ENCODE results near the gene VTN. TPM values are rescaled to one million over a fixed set of nuclear protein-coding genes. Genes with fewer than 3 reads are reported as not detected.

Gene VTN
- total and polyA plus RNA-seq, 7 donors, result 0.16 to 1.9 (median 0.43) TPM; not detected in 1

GRCh38 chr17:28365487-28365886 is 4.6 kb downstream of the VTN start:
- intact Hi-C loops (cut with DNase I), result no loop called here
- WGBS, 2 donors, result 85 to 95% methylated on average over 3 of the region's 3 CpGs
- no peak overlapping the region for H3K27ac ChIP-seq
- no peak for TF ChIP-seq POLR2A (IDR thresholded peaks at IDR 0.05)
- TF ChIP-seq CTCF (IDR thresholded peaks at IDR 0.05), result no peak
- no peak for TF ChIP-seq EP300 (IDR thresholded peaks at IDR 0.05)
- no peak for TF ChIP-seq POLR2AphosphoS5 (IDR thresholded peaks at IDR 0.05)
- DNase-seq, result no peak
- no peaks in the 10 kb centered on the region for H3K27me3 ChIP-seq
- peaks cover 16 to 45% (median 26%) of the 10 kb centered on the region in 4 donors for H3K36me3 ChIP-seq
- no peaks in the 10 kb centered on the region for H3K9me3 ChIP-seq
- no peak overlapping the region for H3K4me3 ChIP-seq
- no peaks in the 10 kb centered on the region for H3K4me1 ChIP-seq

DNA sequence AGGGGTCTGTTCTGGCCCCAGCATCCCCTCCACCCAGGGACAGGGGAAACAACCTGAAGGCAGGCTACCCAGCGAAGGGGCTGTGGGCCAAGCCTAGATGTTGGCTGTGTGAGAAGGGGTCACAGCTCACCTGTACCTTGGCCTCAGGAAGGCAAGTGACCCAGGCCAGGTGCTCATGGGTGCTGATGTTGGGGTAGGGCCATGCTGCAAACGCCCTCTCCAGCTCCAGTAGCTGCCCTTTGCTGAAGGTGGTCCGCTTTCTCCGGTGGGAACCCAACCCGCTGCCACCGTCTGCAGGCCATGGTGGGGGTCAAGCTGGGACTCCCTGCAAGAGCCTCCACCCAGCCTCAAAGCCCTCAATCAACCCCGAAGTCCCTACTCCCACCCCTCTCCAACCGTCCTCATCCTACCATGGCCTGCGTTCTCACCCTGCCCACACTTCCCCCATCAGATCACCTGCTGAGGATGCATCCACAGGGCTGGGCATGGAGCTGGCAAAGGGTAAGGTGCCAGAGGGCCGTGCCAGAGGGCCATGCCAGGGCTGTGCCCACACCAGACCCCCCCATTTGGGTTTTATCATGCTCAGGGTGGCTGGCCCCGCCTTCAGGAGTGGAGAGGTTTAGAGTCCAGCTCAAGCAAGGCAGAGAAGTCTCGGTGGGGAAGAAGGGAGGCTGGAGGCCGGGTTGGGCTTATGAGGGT is 5.3 kb downstream of the VTN start, which contains the start of gene SEBOX:
SEBOX (minus strand) TSS at position 535 of the 699 bp plus-strand sequence; CDS start at position 487, 48 bp downstream.
- WGBS, 2 donors, result 89 to 92% methylated on average over 13 of the region's 13 CpGs
- H3K9me3 ChIP-seq, result no peaks in the 10 kb centered on the region
- no peak within 1 kb of the TSS for H3K4me3 ChIP-seq
- H3K36me3 ChIP-seq, result peaks cover 23 to 52% (median 32%) of the 10 kb centered on the region in 4 donors
- no peaks in the 10 kb centered on the region for H3K4me1 ChIP-seq
- intact Hi-C loops (cut with DNase I), result no loop called here
- no peaks in the 10 kb centered on the region for H3K27me3 ChIP-seq
- no peak for TF ChIP-seq CTCF (IDR thresholded peaks at IDR 0.05)
- TF ChIP-seq POLR2AphosphoS5 (IDR thresholded peaks at IDR 0.05), result no peak
- no peak for TF ChIP-seq EP300 (IDR thresholded peaks at IDR 0.05)
- no peak for TF ChIP-seq POLR2A (IDR thresholded peaks at IDR 0.05)
- DNase-seq, result no peak
- H3K27ac ChIP-seq, result no peak within 1 kb of the TSS

DNA sequence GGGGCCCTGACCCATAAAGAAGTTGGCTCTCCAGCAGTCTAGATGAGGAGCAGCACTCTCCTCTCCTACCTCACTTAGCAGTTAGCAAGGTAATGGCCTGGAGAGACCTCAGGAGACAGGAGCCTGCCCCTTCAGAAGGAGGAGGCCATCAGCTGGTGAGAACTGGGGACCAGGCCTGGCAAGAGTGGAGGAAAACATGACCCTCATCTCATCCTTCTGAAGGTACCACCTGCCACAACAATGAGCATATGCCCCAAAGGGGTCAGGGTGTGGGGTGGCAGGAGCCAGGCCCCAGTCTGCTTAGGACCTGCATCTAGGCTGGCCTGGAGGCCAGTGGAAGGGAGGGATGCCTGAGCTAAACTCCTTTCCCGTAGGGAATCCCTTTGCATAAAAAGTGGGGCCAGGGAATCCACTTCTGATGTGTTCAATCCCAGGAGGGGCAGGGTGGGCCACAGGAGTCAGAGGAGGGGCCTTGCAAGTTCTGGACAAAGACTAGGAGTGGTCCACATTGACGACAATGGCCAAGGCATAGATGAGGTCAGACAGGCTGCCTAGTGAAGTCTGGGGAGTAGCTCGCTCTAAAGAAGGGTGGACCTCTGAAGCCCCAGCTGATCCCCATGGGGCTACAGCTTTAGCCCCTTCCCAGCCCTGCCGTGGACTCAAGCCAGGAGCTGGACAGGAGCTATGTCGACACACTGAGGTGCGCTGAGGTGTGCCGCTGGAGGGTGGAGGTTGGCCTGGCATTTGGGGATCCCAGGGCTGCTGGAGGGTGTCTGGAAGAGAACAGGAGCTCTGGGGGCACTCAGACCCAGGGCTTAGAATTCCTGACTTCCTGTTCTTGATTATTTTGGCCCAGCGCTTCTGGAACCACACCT is 6.1 kb downstream of the VTN start:
- no peaks in the 10 kb centered on the region for H3K27me3 ChIP-seq
- peaks cover 23 to 60% (median 39%) of the 10 kb centered on the region in 4 donors for H3K36me3 ChIP-seq
- H3K4me1 ChIP-seq, result no peaks in the 10 kb centered on the region
- DNase-seq, result no peak
- no peak overlapping the region for H3K27ac ChIP-seq
- intact Hi-C loops (cut with DNase I), result no loop called here
- TF ChIP-seq EP300 (IDR thresholded peaks at IDR 0.05) (no peak), POLR2AphosphoS5 (IDR thresholded peaks at IDR 0.05) (no peak), POLR2A (IDR thresholded peaks at IDR 0.05) (no peak), CTCF (IDR thresholded peaks at IDR 0.05) (no peak)
- no peak overlapping the region for H3K4me3 ChIP-seq
- no peaks in the 10 kb centered on the region for H3K9me3 ChIP-seq
- 91% methylated on average over 8 of the region's 8 CpGs for WGBS, 2 donors

DNA sequence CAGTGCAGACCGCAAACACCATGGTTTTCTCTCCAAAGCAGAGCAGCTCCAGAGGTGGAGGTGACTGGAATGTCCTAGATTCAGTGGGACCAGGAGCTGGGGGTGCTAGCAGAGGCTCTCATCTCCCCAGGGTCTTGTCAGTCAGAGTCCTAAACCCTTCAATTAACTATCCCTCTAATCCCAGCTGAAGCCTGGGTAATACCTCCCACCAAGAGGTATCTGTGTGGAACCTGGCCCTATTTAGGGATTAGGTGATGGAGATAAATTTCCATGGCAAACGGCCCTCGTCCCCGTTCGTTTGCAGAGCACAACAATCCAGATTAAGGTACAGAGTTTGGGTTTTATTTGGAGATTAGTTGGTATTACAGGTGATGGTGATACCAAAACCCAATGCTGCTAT is 6.9 kb downstream of the VTN start:
- H3K27me3 ChIP-seq, result no peaks in the 10 kb centered on the region
- DNase-seq, result no peak
- H3K36me3 ChIP-seq, result peaks cover 23 to 60% (median 39%) of the 10 kb centered on the region in 4 donors
- no peak overlapping the region for H3K27ac ChIP-seq
- TF ChIP-seq CTCF (IDR thresholded peaks at IDR 0.05), result no peak
- TF ChIP-seq POLR2AphosphoS5 (IDR thresholded peaks at IDR 0.05), result no peak
- TF ChIP-seq EP300 (IDR thresholded peaks at IDR 0.05), result no peak
- no peak for TF ChIP-seq POLR2A (IDR thresholded peaks at IDR 0.05)
- H3K4me1 ChIP-seq, result peaks cover 0 to 8% (median 8%) of the 10 kb centered on the region in 4 donors
- intact Hi-C loops (cut with DNase I), result no loop called here
- no peaks in the 10 kb centered on the region for H3K9me3 ChIP-seq
- H3K4me3 ChIP-seq, result no peak overlapping the region
- 92 to 96% methylated on average over 5 of the region's 5 CpGs for WGBS, 2 donors
